HL-60 (cell line): ENCODE data around the gene BCAR3.

Experiments used
- GABPA ChIP-seq: IDR thresholded peaks from 2 replicates; pipeline ENCODE4 v1.6.1; 2012; ENCODE audit warnings: low read depth
- POLR2AphosphoS5 ChIP-seq: IDR thresholded peaks from 2 replicates; pipeline ENCODE4 v1.6.1; 2012; ENCODE audit warnings: low read depth
- SPI1 ChIP-seq: IDR thresholded peaks from 2 replicates; pipeline ENCODE4 v1.6.1; 2012; ENCODE audit warnings: low read depth, mild to moderate bottlenecking, borderline replicate concordance
- TF ChIP-seq, protein P1 (sequence below): IDR thresholded peaks from one replicate; pipeline ENCODE4 v1.5.1; 2011; ENCODE audit warnings: low read length, control low read depth, inconsistent platforms; ENCODE audit not compliant: insufficient read depth
- TF ChIP-seq, protein P2 (sequence below): IDR thresholded peaks from 2 replicates; pipeline ENCODE4 v1.6.1; 2012; ENCODE audit warnings: low read depth; ENCODE audit not compliant: insufficient replicate concordance

DNA sequence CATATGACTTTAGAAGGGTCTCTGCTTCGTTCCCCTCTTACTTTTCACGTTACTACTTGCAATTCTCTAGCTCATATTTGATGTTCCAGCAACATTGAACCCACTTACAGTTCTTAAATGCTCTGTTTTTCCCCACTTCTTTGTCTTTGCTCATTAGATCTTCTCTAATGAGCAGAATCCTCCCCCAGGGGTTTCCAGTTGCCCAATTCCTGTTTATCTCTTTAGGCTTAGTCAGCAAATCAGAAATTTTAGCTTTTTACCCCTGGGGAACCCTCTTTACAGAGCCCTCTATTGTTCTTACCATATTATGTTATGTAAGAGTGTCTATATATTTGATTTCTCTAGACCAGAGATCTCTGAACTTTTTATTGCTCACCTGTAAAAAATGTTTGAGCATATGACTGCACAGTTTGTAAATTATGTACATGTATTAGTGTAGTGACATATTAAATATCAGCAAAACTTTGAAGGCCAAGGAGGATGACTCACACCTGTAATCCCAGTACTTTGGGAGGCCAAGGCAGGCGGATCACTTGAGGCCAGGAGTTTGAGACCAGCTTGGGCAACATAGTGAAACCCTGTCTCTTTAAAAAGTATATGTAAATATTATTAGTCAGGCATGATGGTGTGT lies 162.3 kb downstream of the BCAR3 start:
- TF ChIP-seq, protein P1, sequence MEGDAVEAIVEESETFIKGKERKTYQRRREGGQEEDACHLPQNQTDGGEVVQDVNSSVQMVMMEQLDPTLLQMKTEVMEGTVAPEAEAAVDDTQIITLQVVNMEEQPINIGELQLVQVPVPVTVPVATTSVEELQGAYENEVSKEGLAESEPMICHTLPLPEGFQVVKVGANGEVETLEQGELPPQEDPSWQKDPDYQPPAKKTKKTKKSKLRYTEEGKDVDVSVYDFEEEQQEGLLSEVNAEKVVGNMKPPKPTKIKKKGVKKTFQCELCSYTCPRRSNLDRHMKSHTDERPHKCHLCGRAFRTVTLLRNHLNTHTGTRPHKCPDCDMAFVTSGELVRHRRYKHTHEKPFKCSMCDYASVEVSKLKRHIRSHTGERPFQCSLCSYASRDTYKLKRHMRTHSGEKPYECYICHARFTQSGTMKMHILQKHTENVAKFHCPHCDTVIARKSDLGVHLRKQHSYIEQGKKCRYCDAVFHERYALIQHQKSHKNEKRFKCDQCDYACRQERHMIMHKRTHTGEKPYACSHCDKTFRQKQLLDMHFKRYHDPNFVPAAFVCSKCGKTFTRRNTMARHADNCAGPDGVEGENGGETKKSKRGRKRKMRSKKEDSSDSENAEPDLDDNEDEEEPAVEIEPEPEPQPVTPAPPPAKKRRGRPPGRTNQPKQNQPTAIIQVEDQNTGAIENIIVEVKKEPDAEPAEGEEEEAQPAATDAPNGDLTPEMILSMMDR, result no peak
- TF ChIP-seq GABPA, result no peak
- TF ChIP-seq POLR2AphosphoS5, result no peak
- TF ChIP-seq, protein P2, sequence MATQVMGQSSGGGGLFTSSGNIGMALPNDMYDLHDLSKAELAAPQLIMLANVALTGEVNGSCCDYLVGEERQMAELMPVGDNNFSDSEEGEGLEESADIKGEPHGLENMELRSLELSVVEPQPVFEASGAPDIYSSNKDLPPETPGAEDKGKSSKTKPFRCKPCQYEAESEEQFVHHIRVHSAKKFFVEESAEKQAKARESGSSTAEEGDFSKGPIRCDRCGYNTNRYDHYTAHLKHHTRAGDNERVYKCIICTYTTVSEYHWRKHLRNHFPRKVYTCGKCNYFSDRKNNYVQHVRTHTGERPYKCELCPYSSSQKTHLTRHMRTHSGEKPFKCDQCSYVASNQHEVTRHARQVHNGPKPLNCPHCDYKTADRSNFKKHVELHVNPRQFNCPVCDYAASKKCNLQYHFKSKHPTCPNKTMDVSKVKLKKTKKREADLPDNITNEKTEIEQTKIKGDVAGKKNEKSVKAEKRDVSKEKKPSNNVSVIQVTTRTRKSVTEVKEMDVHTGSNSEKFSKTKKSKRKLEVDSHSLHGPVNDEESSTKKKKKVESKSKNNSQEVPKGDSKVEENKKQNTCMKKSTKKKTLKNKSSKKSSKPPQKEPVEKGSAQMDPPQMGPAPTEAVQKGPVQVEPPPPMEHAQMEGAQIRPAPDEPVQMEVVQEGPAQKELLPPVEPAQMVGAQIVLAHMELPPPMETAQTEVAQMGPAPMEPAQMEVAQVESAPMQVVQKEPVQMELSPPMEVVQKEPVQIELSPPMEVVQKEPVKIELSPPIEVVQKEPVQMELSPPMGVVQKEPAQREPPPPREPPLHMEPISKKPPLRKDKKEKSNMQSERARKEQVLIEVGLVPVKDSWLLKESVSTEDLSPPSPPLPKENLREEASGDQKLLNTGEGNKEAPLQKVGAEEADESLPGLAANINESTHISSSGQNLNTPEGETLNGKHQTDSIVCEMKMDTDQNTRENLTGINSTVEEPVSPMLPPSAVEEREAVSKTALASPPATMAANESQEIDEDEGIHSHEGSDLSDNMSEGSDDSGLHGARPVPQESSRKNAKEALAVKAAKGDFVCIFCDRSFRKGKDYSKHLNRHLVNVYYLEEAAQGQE, result no peak
- TF ChIP-seq SPI1, result no peak
